ENCODE data around the gene TOLLIP.
"Not testable (repeated sequence)": the region's sequence is repeated elsewhere in the genome, so short reads cannot be mapped to it uniquely, and the experiment has no call there.

The TOLLIP gene

DNA sequence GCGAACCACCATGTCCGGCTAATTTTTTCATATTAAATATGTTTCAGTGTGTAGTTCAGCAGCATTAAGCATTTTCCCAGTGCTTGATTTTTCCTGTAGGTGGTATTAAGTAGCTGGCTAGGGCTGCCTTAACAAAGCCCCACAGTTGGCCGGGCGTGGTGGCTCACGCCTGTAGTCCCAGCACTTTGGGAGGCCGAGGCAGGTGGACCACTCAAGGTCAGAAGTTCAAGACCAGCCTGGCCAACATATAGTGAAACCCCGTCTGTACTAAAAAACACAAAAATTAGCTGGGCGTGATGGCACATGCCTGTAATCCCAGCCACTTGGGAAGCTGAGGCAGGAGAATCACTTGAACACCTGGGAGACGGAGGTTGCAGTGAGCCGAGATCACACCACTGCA lies 33.5 kb upstream of the TOLLIP start:
- Histone ChIP-seq H3K9ac (ENCODE audit: low read length) (no peak overlapping the region), H3K36me3 (ENCODE audit: insufficient read depth, low read length) (no peaks in the 10 kb centered on the region), H3K9me3 (ENCODE audit: low read length) (no peaks in the 10 kb centered on the region), H3K4me2 (ENCODE audit: low read length) (no peak overlapping the region), H3K27me3 (ENCODE audit: insufficient read depth, low read length) (no peaks in the 10 kb centered on the region), H2AFZ (ENCODE audit: low read length) (no peak overlapping the region), H3K79me2 (ENCODE audit: insufficient read depth, low read length) (no peaks in the 10 kb centered on the region), H3K27ac (ENCODE audit: low read depth, low read length, poor library complexity, severe bottlenecking) (no peak overlapping the region), H3K4me1 (ENCODE audit: insufficient read depth, low read length, severe bottlenecking) (no peaks in the 10 kb centered on the region), H3F3A (ENCODE audit: insufficient read depth, low read length) (no peaks in the 10 kb centered on the region), H3K9me2 (ENCODE audit: low read depth, low read length) (no peaks in the 10 kb centered on the region), H4K20me1 (ENCODE audit: insufficient read depth, low read length) (no peaks in the 10 kb centered on the region), H3K4me3 (ENCODE audit: low read depth, low read length, poor library complexity, severe bottlenecking) (no peak overlapping the region)
- TF ChIP-seq, protein P1, sequence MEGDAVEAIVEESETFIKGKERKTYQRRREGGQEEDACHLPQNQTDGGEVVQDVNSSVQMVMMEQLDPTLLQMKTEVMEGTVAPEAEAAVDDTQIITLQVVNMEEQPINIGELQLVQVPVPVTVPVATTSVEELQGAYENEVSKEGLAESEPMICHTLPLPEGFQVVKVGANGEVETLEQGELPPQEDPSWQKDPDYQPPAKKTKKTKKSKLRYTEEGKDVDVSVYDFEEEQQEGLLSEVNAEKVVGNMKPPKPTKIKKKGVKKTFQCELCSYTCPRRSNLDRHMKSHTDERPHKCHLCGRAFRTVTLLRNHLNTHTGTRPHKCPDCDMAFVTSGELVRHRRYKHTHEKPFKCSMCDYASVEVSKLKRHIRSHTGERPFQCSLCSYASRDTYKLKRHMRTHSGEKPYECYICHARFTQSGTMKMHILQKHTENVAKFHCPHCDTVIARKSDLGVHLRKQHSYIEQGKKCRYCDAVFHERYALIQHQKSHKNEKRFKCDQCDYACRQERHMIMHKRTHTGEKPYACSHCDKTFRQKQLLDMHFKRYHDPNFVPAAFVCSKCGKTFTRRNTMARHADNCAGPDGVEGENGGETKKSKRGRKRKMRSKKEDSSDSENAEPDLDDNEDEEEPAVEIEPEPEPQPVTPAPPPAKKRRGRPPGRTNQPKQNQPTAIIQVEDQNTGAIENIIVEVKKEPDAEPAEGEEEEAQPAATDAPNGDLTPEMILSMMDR (IDR thresholded peaks at IDR 0.05; ENCODE audit: low read length): no peak
- TF ChIP-seq EZH2 (IDR thresholded peaks at IDR 0.05; ENCODE audit: borderline replicate concordance, low read length): no peak

DNA sequence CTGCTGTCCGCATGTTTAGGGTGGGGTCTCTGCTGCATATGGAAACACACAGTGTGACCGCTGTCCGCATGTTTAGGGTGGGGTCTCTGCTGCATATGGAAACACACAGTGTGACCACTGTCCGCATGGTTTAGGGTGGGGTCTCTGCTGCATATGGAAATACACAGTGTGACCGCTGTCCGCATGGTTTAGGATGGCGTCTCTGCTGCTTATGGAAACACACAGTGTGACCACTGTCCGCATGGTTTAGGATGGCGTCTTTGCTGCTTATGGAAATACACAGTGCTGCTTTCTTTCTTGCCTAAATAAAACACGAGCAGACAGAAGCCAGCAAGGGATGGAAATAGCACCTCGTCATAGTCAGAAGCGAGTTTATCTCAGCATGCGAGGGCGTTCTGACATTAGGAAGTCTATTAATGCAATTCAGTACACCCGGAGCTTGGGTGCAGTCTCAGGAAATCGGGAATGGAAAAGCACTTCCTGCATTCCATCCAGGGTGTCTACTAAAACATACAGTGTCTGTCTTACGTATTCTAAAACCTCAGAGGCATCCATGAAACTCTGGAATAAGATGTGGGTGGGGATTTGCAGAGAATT lies 32.6 kb upstream of the TOLLIP start:
- H3K27me3 ChIP-seq (ENCODE audit: insufficient read depth, low read length): no peaks in the 10 kb centered on the region
- no peak overlapping the region for H3K4me2 ChIP-seq (ENCODE audit: low read length)
- no peak overlapping the region for H2AFZ ChIP-seq (ENCODE audit: low read length)
- no peaks in the 10 kb centered on the region for H3K9me3 ChIP-seq (ENCODE audit: low read length)
- no peaks in the 10 kb centered on the region for H4K20me1 ChIP-seq (ENCODE audit: insufficient read depth, low read length)
- H3K36me3 ChIP-seq (ENCODE audit: insufficient read depth, low read length): no peaks in the 10 kb centered on the region
- H3K27ac ChIP-seq (ENCODE audit: low read depth, low read length, poor library complexity, severe bottlenecking): no peak overlapping the region
- H3K79me2 ChIP-seq (ENCODE audit: insufficient read depth, low read length): no peaks in the 10 kb centered on the region
- H3K9me2 ChIP-seq (ENCODE audit: low read depth, low read length): no peaks in the 10 kb centered on the region
- no peak overlapping the region for H3K9ac ChIP-seq (ENCODE audit: low read length)
- H3K4me3 ChIP-seq (ENCODE audit: low read depth, low read length, poor library complexity, severe bottlenecking): no peak overlapping the region
- no peaks in the 10 kb centered on the region for H3F3A ChIP-seq (ENCODE audit: insufficient read depth, low read length)
- H3K4me1 ChIP-seq (ENCODE audit: insufficient read depth, low read length, severe bottlenecking): no peaks in the 10 kb centered on the region
- TF ChIP-seq, protein P1 (IDR thresholded peaks at IDR 0.05; ENCODE audit: low read length): no peak
- no peak for TF ChIP-seq EZH2 (IDR thresholded peaks at IDR 0.05; ENCODE audit: borderline replicate concordance, low read length)

GRCh38 chr11:1341226-1341625 lies 31.8 kb upstream of the TOLLIP start:
- not testable (repeated sequence) for H3K4me2 ChIP-seq (ENCODE audit: low read length); H3K36me3 ChIP-seq (ENCODE audit: insufficient read depth, low read length); H3K4me3 ChIP-seq (ENCODE audit: low read depth, low read length, poor library complexity, severe bottlenecking); H3K27ac ChIP-seq (ENCODE audit: low read depth, low read length, poor library complexity, severe bottlenecking); H2AFZ ChIP-seq (ENCODE audit: low read length); H3K27me3 ChIP-seq (ENCODE audit: insufficient read depth, low read length); H4K20me1 ChIP-seq (ENCODE audit: insufficient read depth, low read length); H3K9ac ChIP-seq (ENCODE audit: low read length); H3F3A ChIP-seq (ENCODE audit: insufficient read depth, low read length); H3K9me3 ChIP-seq (ENCODE audit: low read length); H3K4me1 ChIP-seq (ENCODE audit: insufficient read depth, low read length, severe bottlenecking); H3K9me2 ChIP-seq (ENCODE audit: low read depth, low read length); H3K79me2 ChIP-seq (ENCODE audit: insufficient read depth, low read length)

DNA sequence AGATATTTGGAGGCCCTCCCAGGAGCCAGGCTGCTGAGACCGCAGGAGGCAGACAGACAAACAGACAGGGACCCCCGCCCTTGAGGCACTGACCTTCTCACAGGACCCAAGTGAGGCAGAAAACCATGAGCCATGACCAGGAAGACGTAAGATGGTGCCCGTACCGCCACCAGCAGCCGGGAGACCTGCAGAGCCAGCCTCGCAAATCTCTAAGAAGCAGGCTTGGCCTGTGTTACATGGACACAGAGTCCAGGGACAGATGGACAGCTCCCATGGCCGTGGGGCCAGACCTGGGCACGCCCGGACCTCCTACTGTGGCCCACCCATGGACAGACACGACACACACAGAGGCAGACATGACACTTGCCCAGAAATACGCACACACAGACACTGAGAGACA lies 30.7 kb upstream of the TOLLIP start:
- Histone ChIP-seq H3K4me3 (ENCODE audit: low read depth, low read length, poor library complexity, severe bottlenecking) (no peak overlapping the region), H2AFZ (ENCODE audit: low read length) (no peak overlapping the region), H4K20me1 (ENCODE audit: insufficient read depth, low read length) (no peaks in the 10 kb centered on the region), H3K79me2 (ENCODE audit: insufficient read depth, low read length) (no peaks in the 10 kb centered on the region), H3K27me3 (ENCODE audit: insufficient read depth, low read length) (no peaks in the 10 kb centered on the region), H3K4me2 (ENCODE audit: low read length) (no peak overlapping the region), H3K4me1 (ENCODE audit: insufficient read depth, low read length, severe bottlenecking) (no peaks in the 10 kb centered on the region), H3K36me3 (ENCODE audit: insufficient read depth, low read length) (no peaks in the 10 kb centered on the region), H3K9me2 (ENCODE audit: low read depth, low read length) (no peaks in the 10 kb centered on the region), H3K27ac (ENCODE audit: low read depth, low read length, poor library complexity, severe bottlenecking) (no peak overlapping the region), H3F3A (ENCODE audit: insufficient read depth, low read length) (no peaks in the 10 kb centered on the region), H3K9ac (ENCODE audit: low read length) (no peak overlapping the region), H3K9me3 (ENCODE audit: low read length) (no peaks in the 10 kb centered on the region)
- TF ChIP-seq EZH2 (IDR thresholded peaks at IDR 0.05; ENCODE audit: borderline replicate concordance, low read length): no peak
- TF ChIP-seq, protein P1 (IDR thresholded peaks at IDR 0.05; ENCODE audit: low read length): no peak

All from OCI-LY1 (cell line).